Measurements from ENCODE around the gene MACROD1.

MACROD1 gene

GRCh38 chr11:64068705-64069400 lies 97.1 kb downstream of the MACROD1 start:
- DNase-seq (ENCODE audit: low read depth in 2 of 2) = no peak
- H3K4me3 ChIP-seq (replicated peaks in 1 of 2; ENCODE audit: low read depth in 2 of 2, low read length in 2 of 2) = no peak overlapping the region
- no peak for TF ChIP-seq CTCF (IDR thresholded peaks at IDR 0.05; ENCODE audit: low read depth, low read length)

GRCh38 chr11:64067230-64067993 lies 98.5 kb downstream of the MACROD1 start:
- no peak for TF ChIP-seq CTCF (IDR thresholded peaks at IDR 0.05; ENCODE audit: low read depth, low read length)
- DNase-seq (ENCODE audit: low read depth in 2 of 2) = no peak
- no peak overlapping the region for H3K4me3 ChIP-seq (replicated peaks in 1 of 2; ENCODE audit: low read depth in 2 of 2, low read length in 2 of 2)

GRCh38 chr11:64065712-64066111 lies 100.2 kb downstream of the MACROD1 start:
- no peak for TF ChIP-seq CTCF (IDR thresholded peaks at IDR 0.05; ENCODE audit: low read depth, low read length)
- no peak for DNase-seq (ENCODE audit: low read depth in 2 of 2)
- no peak overlapping the region for H3K4me3 ChIP-seq (replicated peaks in 1 of 2; ENCODE audit: low read depth in 2 of 2, low read length in 2 of 2)

GRCh38 chr11:64065141-64065465 lies 100.8 kb downstream of the MACROD1 start:
- TF ChIP-seq CTCF (IDR thresholded peaks at IDR 0.05; ENCODE audit: low read depth, low read length) = no peak
- no peak overlapping the region for H3K4me3 ChIP-seq (replicated peaks in 1 of 2; ENCODE audit: low read depth in 2 of 2, low read length in 2 of 2)
- no peak for DNase-seq (ENCODE audit: low read depth in 2 of 2)

GRCh38 chr11:64064374-64065140 lies 101.4 kb downstream of the MACROD1 start:
- TF ChIP-seq CTCF (IDR thresholded peaks at IDR 0.05; ENCODE audit: low read depth, low read length) = no peak
- no peak overlapping the region for H3K4me3 ChIP-seq (replicated peaks in 1 of 2; ENCODE audit: low read depth in 2 of 2, low read length in 2 of 2)
- DNase-seq (ENCODE audit: low read depth in 2 of 2) = no peak

- DNase-seq (ENCODE audit: low read depth in 2 of 2) = no peak
- TF ChIP-seq CTCF (IDR thresholded peaks at IDR 0.05; ENCODE audit: low read depth, low read length) = no peak
- no peak overlapping the region for H3K4me3 ChIP-seq (replicated peaks in 1 of 2; ENCODE audit: low read depth in 2 of 2, low read length in 2 of 2)
Measured at GRCh38 chr11:64063777-64064176, 102.1 kb downstream of the MACROD1 start.
